GM19043 (cell line): Measurements from ENCODE around the gene MATCAP1.

Experiments used
- ATAC-seq: cut with Tn5 transposase; IDR thresholded peaks from one replicate; pipeline ENCODE4 v1.9.1; 2021; ENCODE audit warnings: low read depth; ENCODE audit not compliant: unreplicated experiment

Gene MATCAP1

GRCh38 chr16:67144943-67145342 is 38.8 kb downstream of the MATCAP1 start:
- no peak for ATAC-seq

- ATAC-seq: no peak
Measured at GRCh38 chr16:67142342-67142741, 41.4 kb downstream of the MATCAP1 start.

GRCh38 chr16:67141391-67141790 is 42.4 kb downstream of the MATCAP1 start:
- ATAC-seq: no peak

DNA sequence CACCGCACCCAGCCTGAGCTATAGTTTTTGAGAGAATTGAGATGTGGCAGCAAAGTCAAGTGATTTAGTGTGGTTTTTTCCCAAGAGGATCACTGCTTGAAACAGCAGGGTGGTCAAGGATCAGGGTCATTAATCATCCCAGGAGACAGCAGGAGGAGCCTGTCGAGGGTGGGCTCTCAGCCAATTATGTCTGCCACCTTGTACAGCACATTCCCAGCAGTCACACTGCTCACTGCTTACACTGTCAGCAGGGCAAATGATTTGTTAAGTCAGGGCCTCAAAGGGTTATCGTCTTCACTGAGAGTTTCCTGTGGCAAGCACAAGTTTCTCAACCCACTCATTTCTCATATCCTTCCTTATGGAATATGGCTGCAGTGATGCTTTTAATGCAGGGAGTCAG is 46.2 kb downstream of the MATCAP1 start:
- ATAC-seq: no peak

DNA sequence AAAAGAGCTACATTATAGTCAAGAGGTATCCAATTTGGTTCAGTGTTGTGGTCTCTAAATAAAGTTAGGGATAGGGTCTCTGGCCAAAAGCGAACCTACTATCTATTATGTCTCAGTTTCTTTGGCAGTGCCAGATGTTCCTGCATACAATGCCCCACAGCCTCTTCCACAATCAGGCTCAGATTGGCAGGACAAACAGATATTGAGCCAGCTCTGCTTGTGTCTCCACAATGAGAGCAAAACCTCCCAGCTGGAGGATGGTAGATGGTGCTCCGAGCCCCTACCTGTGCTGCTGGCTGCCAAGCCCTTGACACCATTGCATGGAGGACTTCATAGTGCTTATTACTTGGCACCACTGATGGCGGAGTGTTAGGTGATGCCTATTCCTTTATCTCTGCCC is 54.3 kb downstream of the MATCAP1 start:
- no peak for ATAC-seq

DNA sequence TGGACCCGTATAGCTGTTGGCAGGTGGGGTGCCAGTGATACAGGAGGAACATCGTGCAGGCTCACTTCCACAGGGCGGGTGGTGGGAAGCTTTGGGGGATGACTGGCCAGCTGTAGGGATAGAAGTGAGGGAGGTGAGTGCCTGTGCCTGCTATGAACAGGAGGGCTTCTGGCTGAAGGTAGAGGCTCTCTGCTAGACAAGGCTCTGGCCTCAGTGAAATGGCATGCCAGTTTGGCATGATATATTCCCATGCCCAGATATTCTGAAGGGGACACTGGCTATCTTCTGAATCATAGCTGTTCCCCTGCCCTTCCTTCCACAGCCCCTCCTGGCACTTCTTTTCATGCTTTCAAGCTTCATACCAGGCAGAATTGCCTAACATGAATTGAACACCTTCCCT is 54.9 kb downstream of the MATCAP1 start:
- no peak for ATAC-seq

DNA sequence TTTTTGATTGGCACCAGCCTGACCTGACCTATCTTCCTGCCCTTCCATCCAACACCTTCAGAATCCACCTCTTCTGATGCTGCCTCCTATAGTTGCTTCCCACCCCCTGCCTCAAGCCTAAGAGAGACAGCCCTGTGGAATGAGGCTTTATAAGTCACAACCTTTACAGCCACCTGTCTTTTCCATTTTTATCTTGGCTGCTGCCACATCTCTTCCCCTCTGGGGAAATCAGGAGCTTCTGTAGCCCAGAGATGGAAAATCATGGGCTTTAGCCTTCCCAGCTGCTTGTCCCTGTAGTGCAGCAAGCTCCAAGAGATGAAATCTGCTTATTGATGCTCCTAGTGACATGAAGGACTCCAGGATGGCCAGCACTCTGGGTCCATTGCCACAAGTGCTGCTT is 55.3 kb downstream of the MATCAP1 start:
- ATAC-seq: no peak
